ENCODE results near the gene CPTP.

Gene CPTP

GRCh38 chr1:1291548-1292441 lies 32.8 kb upstream of the CPTP start:
- peak in 8 of 10 donors; percentile 45 to 94 (median 68) for DNase-seq
- intact Hi-C loops (cut with DNase I), result loop anchor here (10.0 kb wide), 1 partner anchor 843 kb away; no protein-coding TSS in a partner anchor

DNA sequence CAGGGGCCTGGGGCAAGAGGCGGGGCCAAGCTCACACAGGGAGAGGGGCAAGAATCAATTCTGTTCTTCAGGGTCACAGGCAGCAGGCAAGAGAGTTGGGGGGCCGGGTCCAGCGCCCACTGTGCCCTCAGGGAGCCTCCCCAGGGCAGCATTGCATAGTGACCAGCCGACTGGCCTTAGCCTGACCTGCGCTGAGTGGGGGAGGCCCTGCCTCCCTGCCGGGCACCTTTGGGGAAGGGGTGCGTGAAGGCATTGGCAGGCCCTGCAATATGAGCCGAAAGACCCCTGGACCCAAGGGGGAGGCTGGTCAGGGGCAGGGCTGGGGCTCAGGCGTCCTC lies 32.2 kb upstream of the CPTP start:
- intact Hi-C loops (cut with DNase I), result loop anchor here (10.0 kb wide), 1 partner anchor 842 kb away; no protein-coding TSS in a partner anchor
- DNase-seq, result peak in 1 of 10 donors; percentile 5

- DNase-seq, result peak in 2 of 10 donors; percentile 14 to 80
- intact Hi-C loops (cut with DNase I), result loop anchor here (10.0 kb wide), 1 partner anchor 842 kb away; no protein-coding TSS in a partner anchor
These were observed 31.8 kb upstream of the CPTP start for GRCh38 chr1:1292851-1293250.

- DNase-seq, result peak in 2 of 10 donors; percentile 7 to 78
- intact Hi-C loops (cut with DNase I), result loop anchor here (10.0 kb wide), 1 partner anchor 841 kb away; no protein-coding TSS in a partner anchor
These were observed 31.0 kb upstream of the CPTP start for GRCh38 chr1:1293263-1294249.

GRCh38 chr1:1294250-1294890 lies 30.2 kb upstream of the CPTP start:
- no peak for DNase-seq
- intact Hi-C loops (cut with DNase I), result loop anchor here (10.0 kb wide), 1 partner anchor 840 kb away; no protein-coding TSS in a partner anchor

DNA sequence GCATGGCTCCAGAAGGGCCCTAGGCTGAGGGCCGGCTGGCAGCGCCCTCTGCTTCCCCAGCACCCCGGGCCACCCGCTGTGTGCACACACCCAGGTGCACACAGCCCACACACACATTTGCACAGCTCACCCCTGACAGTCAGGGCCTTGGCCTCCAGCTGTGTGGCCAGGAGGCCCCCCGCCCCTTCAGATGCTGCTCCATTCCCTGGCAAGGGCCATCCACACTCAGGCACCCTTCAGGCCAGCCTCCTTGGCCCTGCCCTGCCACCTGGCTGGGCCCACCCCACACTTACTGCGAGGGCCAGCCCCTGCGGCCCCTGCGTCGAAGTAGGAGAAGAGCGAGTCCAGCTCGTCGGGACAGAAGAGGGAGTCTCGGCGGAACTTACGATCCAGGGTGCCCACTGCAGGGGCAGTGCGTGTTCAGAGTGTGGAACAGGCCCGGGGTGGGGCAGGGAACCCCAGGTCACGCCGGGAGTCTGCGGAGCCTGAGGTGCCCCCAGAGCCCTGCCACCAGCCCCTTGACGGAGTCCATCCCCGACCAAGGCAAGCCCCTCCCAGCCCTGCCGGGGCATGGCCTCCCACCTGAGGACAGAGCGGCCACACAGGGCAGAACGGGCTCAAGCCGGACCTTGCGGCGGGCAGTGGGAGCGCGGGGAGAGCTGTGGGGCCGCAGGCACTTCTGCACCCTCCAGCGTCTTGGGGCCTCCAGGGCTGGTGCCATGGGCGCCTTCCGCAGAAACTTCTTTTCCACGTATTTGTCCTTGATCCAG lies 29.3 kb upstream of the CPTP start:
- intact Hi-C loops (cut with DNase I), result loop anchor here (10.0 kb wide), 1 partner anchor 839 kb away; no protein-coding TSS in a partner anchor

DNA sequence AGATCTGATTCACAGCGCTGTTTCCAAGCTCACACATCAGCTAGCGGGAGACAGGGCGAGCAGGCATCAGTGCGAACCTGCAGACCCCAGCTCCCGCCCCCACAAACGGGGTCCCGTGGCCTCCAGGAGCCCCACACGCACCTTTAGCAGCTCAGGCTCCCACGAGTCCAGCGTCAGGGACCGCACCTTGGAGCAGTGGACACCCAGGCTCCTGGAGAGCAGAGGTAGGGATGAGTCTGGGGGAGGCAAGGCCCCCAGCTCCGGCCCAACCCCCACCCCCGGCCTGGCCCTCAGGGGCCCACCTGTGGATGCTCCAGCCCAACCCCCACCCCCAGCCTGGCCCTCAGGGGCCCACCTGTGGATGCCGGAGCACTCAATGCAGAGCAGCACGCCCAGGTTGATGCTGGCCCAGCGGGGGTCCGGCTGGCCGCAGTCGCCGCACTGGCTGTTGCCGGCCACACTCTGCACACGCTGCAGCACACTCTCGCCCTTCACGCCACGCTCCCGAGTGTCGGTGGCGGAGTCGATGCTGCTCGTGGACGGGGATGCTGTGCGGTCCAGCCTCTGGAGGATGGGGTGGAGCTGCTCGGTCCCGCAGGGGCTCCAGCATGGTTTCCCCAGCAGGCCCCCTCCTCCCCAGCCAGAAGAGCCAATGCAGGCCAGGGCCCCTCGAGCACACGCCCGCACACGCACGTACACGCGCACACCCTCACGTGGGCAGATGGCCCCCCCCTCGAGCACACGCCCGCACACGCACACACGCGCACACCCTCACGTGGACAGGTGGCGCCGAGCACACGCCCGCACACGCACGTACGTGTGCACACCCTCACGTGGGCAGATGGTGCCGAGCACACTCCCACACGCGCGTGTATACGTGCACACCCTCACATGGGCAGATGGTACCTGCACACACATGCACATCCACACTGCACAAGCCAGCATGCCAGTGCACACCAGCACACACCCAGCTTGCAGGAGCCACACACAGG lies 28.2 kb upstream of the CPTP start:
- no peak for DNase-seq
- intact Hi-C loops (cut with DNase I), result loop anchor here (10.0 kb wide), 1 partner anchor 838 kb away; no protein-coding TSS in a partner anchor

More for the DNA sequence above, 29.3 kb upstream of the CPTP start:
- no peak for DNase-seq

GRCh38 chr1:1297802-1298424 lies 26.7 kb upstream of the CPTP start:
- intact Hi-C loops (cut with DNase I), result loop anchor here (10.0 kb wide), 1 partner anchor 837 kb away; no protein-coding TSS in a partner anchor
- DNase-seq, result no peak

DNA sequence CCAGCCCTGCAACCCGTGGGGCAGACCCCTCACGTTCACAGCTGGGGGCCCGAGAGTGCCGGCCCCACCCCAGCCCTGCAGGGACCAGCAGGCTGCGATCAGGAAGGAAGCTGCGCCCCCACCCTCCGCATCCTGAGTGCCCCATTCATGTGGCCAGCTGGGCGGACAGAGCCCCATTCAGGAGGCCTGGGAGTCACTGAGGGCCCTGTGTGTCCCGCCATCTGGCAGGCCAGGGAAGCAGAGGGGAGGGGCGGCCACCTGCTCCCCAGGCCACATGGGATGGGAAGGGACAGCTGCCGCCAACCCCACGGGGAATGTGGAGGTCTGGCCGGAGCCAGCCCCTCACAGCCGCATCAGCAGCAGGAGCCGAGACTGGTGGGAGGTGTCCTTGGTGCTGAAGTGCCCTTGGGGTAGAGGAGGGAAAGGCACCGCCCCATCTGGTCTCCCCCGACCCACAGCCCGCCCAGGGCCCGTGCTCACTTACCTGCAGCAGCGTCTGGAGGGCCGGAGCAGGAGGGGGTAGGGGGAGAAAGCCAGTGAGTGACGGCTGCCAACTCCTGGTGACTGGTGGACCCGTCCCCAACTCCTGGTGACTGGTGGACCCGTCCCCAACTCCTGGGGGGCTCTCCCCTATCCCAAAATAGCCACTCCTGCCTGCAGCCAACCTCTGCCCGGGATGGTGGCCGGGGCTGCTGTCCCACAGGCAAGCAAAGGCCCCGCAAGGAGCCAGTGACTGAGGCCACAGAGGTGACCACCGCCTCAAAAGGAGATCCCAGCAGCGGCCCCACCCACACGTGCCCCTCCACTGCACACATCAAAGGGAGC lies 25.5 kb upstream of the CPTP start:
- DNase-seq, result peak; percentile 85 to 99 (median 94)
- intact Hi-C loops (cut with DNase I), result loop anchor here (10.0 kb wide), 1 partner anchor 836 kb away; no protein-coding TSS in a partner anchor

DNA sequence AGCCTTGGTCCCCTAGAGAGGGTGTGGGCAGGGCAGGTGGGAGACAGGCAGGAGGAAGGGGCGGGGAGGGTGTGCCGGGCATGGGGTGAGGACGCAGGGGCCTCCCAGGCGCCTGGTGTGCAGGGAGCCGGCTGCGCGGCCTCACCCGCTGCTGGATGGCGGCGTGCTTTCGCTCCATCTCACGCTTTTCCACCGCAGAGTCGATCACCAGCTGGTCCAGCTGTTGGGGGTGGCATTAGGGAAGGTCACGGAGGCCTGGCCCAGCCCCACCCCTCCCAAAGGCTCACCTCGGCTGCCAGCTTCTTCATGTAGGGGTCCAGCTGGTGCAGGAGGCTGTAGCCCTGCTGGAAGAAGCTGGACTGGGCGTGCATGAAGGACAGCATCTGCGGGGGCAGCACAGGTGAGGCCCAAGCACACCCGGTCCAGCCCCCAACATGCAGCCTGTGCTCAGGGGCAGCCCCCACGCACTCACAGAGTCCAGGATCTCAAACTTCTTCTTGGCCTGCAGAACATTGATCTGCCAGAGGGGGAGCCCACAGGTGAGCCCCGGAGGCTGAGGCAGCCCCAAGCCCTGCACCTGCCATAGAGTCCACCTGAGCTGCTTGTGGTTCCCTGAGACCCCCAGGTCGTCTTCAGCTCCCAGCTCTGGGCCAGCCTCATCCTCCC lies 24.8 kb upstream of the CPTP start:
- intact Hi-C loops (cut with DNase I), result loop anchor here (10.0 kb wide), 1 partner anchor 835 kb away; no protein-coding TSS in a partner anchor
- DNase-seq, result peak in 1 of 10 donors; percentile 14

- DNase-seq, result peak in 1 of 10 donors; percentile 6
- intact Hi-C loops (cut with DNase I), result no loop called here
These were observed 24.3 kb upstream of the CPTP start for GRCh38 chr1:1300352-1300739.

GRCh38 chr1:1302006-1302430 lies 22.6 kb upstream of the CPTP start:
- DNase-seq, result no peak
- intact Hi-C loops (cut with DNase I), result no loop called here

DNA sequence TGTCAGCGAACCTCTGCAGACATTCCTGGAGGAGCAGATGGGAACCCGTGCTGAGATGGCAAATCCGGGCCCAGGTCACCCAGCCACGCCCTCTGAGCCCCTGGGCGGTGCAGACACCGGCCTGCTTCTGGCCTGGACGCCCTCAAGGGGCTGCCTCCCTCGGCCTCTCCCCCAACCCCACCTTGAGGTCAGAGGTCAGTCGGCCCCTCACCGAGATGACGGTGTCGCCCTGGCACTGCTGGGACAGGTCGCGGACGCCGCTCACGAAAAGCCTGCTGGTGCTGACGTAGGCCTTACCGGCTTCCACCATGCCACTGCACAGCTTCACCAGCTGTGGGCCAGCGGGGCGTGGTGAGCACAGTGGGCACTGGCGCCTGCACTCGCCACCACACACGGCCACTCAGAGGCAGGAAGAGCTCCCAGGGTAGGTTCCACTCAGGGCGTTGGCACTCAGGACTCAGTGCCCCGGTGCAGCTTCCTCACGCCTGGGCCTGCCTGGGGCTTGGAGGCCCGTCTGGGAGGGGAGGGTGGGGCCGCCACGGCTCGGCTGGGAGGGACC lies 21.6 kb upstream of the CPTP start:
- DNase-seq, result no peak
- intact Hi-C loops (cut with DNase I), result no loop called here

DNA sequence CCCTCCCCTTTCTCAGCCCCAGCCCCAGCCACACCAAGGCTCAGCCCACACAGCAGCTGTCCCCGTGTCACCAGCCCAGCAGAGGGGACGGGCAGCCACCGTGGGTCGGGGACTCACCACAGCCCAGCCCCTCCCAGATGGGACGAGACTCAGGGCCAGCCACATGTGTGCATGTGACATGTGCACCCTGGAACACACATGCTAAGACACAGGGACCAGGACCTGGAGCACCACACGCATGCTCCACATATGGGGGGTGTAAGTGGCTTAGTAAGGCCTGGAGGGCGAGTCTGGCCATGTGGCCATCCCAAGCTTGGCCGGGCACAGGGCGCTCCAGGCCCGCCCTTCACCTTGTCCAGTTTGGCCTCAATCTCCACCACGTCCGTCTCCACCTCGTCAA lies 20.9 kb upstream of the CPTP start:
- DNase-seq, result no peak
- intact Hi-C loops (cut with DNase I), result no loop called here
